Measurements from ENCODE around the gene NTSR1. TPM values are rescaled to one million over a fixed set of nuclear protein-coding genes. Genes with fewer than 3 reads are reported as not detected.
A peak's percentile ranks its signal among the peaks of the same experiment; 100 is the strongest.

NTSR1 gene
- total RNA-seq, 1 experiment from 2014 or later: 7.8 TPM

- peaks cover 13% of the 10 kb centered on the region; the same call in 1 of the 2 replicates for H3K4me1 ChIP-seq (ENCODE audit: insufficient read depth, low read length)
- no peaks in the 10 kb centered on the region for H4K20me1 ChIP-seq (ENCODE audit: low read length)
- no peaks in the 10 kb centered on the region for H3K27me3 ChIP-seq (ENCODE audit: low read length)
- ChIA-PET CTCF (interaction anchor here (0.6 kb wide), 1 partner anchor 122 kb away, joined by 3 read pairs; no protein-coding TSS in a partner anchor), POLR2A (ENCODE audit: unreplicated experiment) (no interaction called here)
- no peaks in the 10 kb centered on the region for H3F3A ChIP-seq (ENCODE audit: low read length, unreplicated experiment)
- no peak overlapping the region for H3K27ac ChIP-seq (ENCODE audit: low read length)
- no peak for TF ChIP-seq CTCF (conservative IDR thresholded peaks at IDR 0.05; ENCODE audit: low read depth, low read length)
- no peak for TF ChIP-seq EZH2 (IDR thresholded peaks at IDR 0.05; ENCODE audit: low read length, unreplicated experiment)
- no peak for TF ChIP-seq EZH2phosphoT487 (IDR thresholded peaks at IDR 0.05; ENCODE audit: borderline replicate concordance, low read length)
- H3K4me3 ChIP-seq (ENCODE audit: low read length): no peak overlapping the region
- no peaks in the 10 kb centered on the region for H3K9me2 ChIP-seq (replicated peaks; ENCODE audit: low read length)
- DNase-seq (no peak), ATAC-seq (no peak)
- no peak overlapping the region for H2AFZ ChIP-seq (ENCODE audit: low read length)
- H3K9me3 ChIP-seq (ENCODE audit: low read length): no peaks in the 10 kb centered on the region
- no peak overlapping the region for H3K9ac ChIP-seq (ENCODE audit: low read length)
- peaks cover 40% of the 10 kb centered on the region for H3K36me3 ChIP-seq (ENCODE audit: low read depth, low read length)
- no TSS peak for BruUV-seq (replicated peaks)
- H3K79me2 ChIP-seq (ENCODE audit: low read length): no peaks in the 10 kb centered on the region
- intact Hi-C loops (cut with micrococcal nuclease): no loop called here
- H3K4me2 ChIP-seq (ENCODE audit: low read length): no peak overlapping the region
Measured at GRCh38 chr20:62669249-62669648, 39.4 kb upstream of the NTSR1 start.

- H3K79me2 ChIP-seq (ENCODE audit: low read length): no peaks in the 10 kb centered on the region
- H2AFZ ChIP-seq (ENCODE audit: low read length): no peak overlapping the region
- H4K20me1 ChIP-seq (ENCODE audit: low read length): no peaks in the 10 kb centered on the region
- peaks cover 15% of the 10 kb centered on the region; the same call in 1 of the 2 replicates for H3K4me1 ChIP-seq (ENCODE audit: insufficient read depth, low read length)
- H3K4me3 ChIP-seq (ENCODE audit: low read length): no peak overlapping the region
- intact Hi-C loops (cut with micrococcal nuclease): no loop called here
- peaks cover 40% of the 10 kb centered on the region for H3K36me3 ChIP-seq (ENCODE audit: low read depth, low read length)
- no peak overlapping the region for H3K9ac ChIP-seq (ENCODE audit: low read length)
- ATAC-seq (no peak), DNase-seq (no peak)
- no peaks in the 10 kb centered on the region for H3K9me3 ChIP-seq (ENCODE audit: low read length)
- POLR2A ChIA-PET (ENCODE audit: unreplicated experiment): no interaction called here
- TF ChIP-seq EZH2phosphoT487 (IDR thresholded peaks at IDR 0.05; ENCODE audit: borderline replicate concordance, low read length) (no peak), EZH2 (IDR thresholded peaks at IDR 0.05; ENCODE audit: low read length, unreplicated experiment) (no peak), CTCF (conservative IDR thresholded peaks at IDR 0.05; ENCODE audit: low read depth, low read length) (no peak)
- H3K27ac ChIP-seq (ENCODE audit: low read length): no peak overlapping the region
- BruUV-seq (replicated peaks): TSS peak; percentile 5
- no peaks in the 10 kb centered on the region for H3K9me2 ChIP-seq (replicated peaks; ENCODE audit: low read length)
- CTCF ChIA-PET: no interaction called here
- H3F3A ChIP-seq (ENCODE audit: low read length, unreplicated experiment): no peaks in the 10 kb centered on the region
- no peaks in the 10 kb centered on the region for H3K27me3 ChIP-seq (ENCODE audit: low read length)
- no peak overlapping the region for H3K4me2 ChIP-seq (ENCODE audit: low read length)
Measured at GRCh38 chr20:62670156-62670555, 38.5 kb upstream of the NTSR1 start.

GRCh38 chr20:62670998-62671397 is 37.6 kb upstream of the NTSR1 start:
- Histone ChIP-seq H3K9me3 (ENCODE audit: low read length) (no peaks in the 10 kb centered on the region), H3K9me2 (replicated peaks; ENCODE audit: low read length) (no peaks in the 10 kb centered on the region), H3F3A (ENCODE audit: low read length, unreplicated experiment) (no peaks in the 10 kb centered on the region), H3K4me3 (ENCODE audit: low read length) (no peak overlapping the region), H2AFZ (ENCODE audit: low read length) (no peak overlapping the region), H4K20me1 (ENCODE audit: low read length) (no peaks in the 10 kb centered on the region), H3K36me3 (ENCODE audit: low read depth, low read length) (peaks cover 40% of the 10 kb centered on the region), H3K79me2 (ENCODE audit: low read length) (no peaks in the 10 kb centered on the region), H3K27ac (ENCODE audit: low read length) (no peak overlapping the region), H3K27me3 (ENCODE audit: low read length) (no peaks in the 10 kb centered on the region), H3K9ac (ENCODE audit: low read length) (no peak overlapping the region), H3K4me2 (ENCODE audit: low read length) (no peak overlapping the region), H3K4me1 (ENCODE audit: insufficient read depth, low read length) (peaks cover 21% of the 10 kb centered on the region; the same call in 1 of the 2 replicates)
- ChIA-PET CTCF (no interaction called here), POLR2A (ENCODE audit: unreplicated experiment) (no interaction called here)
- intact Hi-C loops (cut with micrococcal nuclease): no loop called here
- DNase-seq (no peak), ATAC-seq (no peak)
- TF ChIP-seq CTCF (conservative IDR thresholded peaks at IDR 0.05; ENCODE audit: low read depth, low read length) (no peak), EZH2phosphoT487 (IDR thresholded peaks at IDR 0.05; ENCODE audit: borderline replicate concordance, low read length) (no peak), EZH2 (IDR thresholded peaks at IDR 0.05; ENCODE audit: low read length, unreplicated experiment) (no peak)
- no TSS peak for BruUV-seq (replicated peaks)
